Progenitor cell of endocrine pancreas (in vitro differentiated cells): Measurements from ENCODE around the gene OLIG1. TPM values are rescaled to one million over a fixed set of nuclear protein-coding genes. Genes with fewer than 3 reads are reported as not detected.

ENCODE experiments used
- DNase-seq: peaks from one replicate; pipeline ENCODE4 v3.0.0; 2021; ENCODE audit warnings: low spot score; ENCODE audit not compliant: unreplicated experiment
- H3K27ac Mint-ChIP-seq: 2 replicates; pipeline ENCODE4 v1.8.0; 2021; ENCODE audit warnings: mild to moderate bottlenecking, moderate library complexity, mixed read lengths
- H3K27me3 Mint-ChIP-seq: 2 replicates; pipeline ENCODE4 v1.8.0; 2021; ENCODE audit warnings: mixed read lengths
- H3K36me3 Mint-ChIP-seq: 2 replicates; pipeline ENCODE4 v1.8.0; 2022; ENCODE audit warnings: mixed read lengths; ENCODE audit not compliant: insufficient read depth
- H3K4me1 Mint-ChIP-seq: 2 replicates; pipeline ENCODE4 v1.8.0; 2021; ENCODE audit warnings: low read depth, mixed read lengths
- H3K4me3 Mint-ChIP-seq: 2 replicates; pipeline ENCODE4 v1.8.0; 2021; ENCODE audit warnings: low read depth, mild to moderate bottlenecking, moderate library complexity, mixed read lengths
- H3K9me3 Mint-ChIP-seq: 2 replicates; pipeline ENCODE4 v1.8.0; 2021; ENCODE audit warnings: low read depth, mixed read lengths
- total RNA-seq: library from RNA; stranded (reverse); gene quantifications from 2 replicates; pipeline ENCODE4 v1.2.1, GENCODE V29; 2021
- TF ChIP-seq, protein P1 (sequence below): fragments of 200-600 bp; sonication (generic); IDR thresholded peaks from one replicate; pipeline ENCODE4 v1.5.0; 2021; ENCODE audit warnings: antibody characterized with exemption, mild to moderate bottlenecking; ENCODE audit not compliant: unreplicated experiment

Gene OLIG1
- total RNA-seq, 1 donor from 2014 or later = 0.38 TPM

DNA sequence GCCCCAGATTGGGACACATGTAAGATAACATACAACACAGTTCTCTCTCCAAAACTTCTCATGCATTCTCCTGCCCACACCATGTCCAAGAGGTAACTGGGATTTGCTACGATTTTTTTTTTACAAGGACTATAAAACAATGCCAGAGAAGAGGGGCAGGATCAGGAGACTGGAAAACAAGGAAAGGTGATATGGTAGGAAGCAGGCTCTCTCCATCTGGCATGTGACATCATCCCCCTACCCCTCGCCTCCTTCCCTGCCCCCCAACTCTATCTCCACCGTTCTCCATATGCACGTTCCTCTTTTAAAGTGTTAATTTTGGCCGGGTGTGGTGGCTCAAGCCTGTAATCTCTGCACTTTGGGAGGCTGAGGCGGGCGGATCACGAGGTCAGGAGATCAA is 23.5 kb upstream of the OLIG1 start:
- H3K27me3 Mint-ChIP-seq = peaks cover 56% of the 10 kb centered on the region

DNA sequence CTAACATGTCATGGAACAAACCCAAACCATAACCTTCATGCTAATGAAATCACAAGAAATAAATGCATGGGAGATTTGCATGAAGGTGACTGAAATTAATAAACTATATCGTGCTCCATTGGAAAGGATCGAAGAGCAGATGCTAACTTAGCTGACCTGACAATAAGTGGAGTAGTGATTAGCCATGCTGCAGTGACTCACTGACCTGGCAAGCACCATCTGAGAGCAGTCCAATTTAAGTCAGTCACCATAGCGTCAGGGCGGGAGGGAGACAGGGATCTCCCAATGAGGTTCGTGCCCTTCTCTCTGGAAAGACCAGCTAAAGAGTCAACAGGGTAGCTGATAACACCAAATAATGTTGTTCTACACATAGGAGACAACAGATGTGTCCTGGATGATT is 22.7 kb upstream of the OLIG1 start:
- DNase-seq = no peak
- Mint-ChIP-seq H3K27me3 (peaks cover 51% of the 10 kb centered on the region), H3K9me3 (no peaks in the 10 kb centered on the region), H3K4me1 (no peaks in the 10 kb centered on the region), H3K4me3 (no peak overlapping the region), H3K27ac (no peak overlapping the region), H3K36me3 (no peaks in the 10 kb centered on the region)
- TF ChIP-seq, protein P1, sequence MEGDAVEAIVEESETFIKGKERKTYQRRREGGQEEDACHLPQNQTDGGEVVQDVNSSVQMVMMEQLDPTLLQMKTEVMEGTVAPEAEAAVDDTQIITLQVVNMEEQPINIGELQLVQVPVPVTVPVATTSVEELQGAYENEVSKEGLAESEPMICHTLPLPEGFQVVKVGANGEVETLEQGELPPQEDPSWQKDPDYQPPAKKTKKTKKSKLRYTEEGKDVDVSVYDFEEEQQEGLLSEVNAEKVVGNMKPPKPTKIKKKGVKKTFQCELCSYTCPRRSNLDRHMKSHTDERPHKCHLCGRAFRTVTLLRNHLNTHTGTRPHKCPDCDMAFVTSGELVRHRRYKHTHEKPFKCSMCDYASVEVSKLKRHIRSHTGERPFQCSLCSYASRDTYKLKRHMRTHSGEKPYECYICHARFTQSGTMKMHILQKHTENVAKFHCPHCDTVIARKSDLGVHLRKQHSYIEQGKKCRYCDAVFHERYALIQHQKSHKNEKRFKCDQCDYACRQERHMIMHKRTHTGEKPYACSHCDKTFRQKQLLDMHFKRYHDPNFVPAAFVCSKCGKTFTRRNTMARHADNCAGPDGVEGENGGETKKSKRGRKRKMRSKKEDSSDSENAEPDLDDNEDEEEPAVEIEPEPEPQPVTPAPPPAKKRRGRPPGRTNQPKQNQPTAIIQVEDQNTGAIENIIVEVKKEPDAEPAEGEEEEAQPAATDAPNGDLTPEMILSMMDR = no peak

More for the DNA sequence above, 23.5 kb upstream of the OLIG1 start:
- Mint-ChIP-seq H3K9me3 (no peaks in the 10 kb centered on the region), H3K4me1 (no peaks in the 10 kb centered on the region), H3K36me3 (no peaks in the 10 kb centered on the region), H3K4me3 (no peak overlapping the region), H3K27ac (no peak overlapping the region)
- no peak for DNase-seq
- TF ChIP-seq, protein P1 = no peak

DNA sequence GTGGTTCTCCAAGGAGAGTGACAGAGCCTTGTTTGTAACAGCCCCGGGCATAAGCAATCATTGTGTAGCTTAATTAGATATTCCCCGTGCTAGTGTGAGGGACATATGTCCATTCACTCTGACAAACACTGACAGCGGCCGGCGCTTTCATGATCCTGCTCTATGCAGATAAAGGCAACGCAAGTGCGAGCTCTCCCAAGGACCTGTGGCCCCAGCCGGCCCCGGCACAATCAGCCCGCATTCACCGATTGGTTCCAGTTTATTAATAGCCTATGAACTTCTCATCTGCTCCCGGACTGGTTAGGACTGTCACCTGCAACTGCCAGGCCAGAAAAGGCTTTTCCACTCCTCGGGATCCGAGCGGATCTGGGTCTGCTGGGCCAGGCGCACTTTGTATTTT is 18.0 kb upstream of the OLIG1 start:
- H3K4me1 Mint-ChIP-seq = no peaks in the 10 kb centered on the region
- no peaks in the 10 kb centered on the region for H3K36me3 Mint-ChIP-seq
- peaks cover 35% of the 10 kb centered on the region for H3K27me3 Mint-ChIP-seq
- TF ChIP-seq, protein P1 = no peak
- no peak overlapping the region for H3K4me3 Mint-ChIP-seq
- DNase-seq = no peak
- no peaks in the 10 kb centered on the region for H3K9me3 Mint-ChIP-seq
- no peak overlapping the region for H3K27ac Mint-ChIP-seq

DNA sequence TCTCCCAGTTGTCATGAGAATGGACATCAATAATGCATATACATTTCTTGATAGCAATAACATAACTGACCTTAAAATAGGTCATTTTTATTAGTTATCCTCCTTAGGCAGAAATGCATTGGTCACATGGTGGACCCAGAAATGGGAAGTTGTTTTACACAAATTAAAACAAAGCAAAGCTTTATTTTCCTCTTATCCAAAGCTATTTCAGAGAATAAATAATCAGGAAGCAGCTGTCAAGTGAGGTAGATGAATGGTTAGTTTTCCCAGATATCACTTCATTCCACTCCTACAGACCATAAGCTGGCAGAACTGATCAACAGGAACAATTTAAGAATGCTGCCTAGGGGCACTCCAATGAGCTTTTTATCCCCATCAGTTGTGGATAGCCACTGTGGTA is 16.0 kb upstream of the OLIG1 start:
- H3K27me3 Mint-ChIP-seq = peaks cover 31% of the 10 kb centered on the region

DNA sequence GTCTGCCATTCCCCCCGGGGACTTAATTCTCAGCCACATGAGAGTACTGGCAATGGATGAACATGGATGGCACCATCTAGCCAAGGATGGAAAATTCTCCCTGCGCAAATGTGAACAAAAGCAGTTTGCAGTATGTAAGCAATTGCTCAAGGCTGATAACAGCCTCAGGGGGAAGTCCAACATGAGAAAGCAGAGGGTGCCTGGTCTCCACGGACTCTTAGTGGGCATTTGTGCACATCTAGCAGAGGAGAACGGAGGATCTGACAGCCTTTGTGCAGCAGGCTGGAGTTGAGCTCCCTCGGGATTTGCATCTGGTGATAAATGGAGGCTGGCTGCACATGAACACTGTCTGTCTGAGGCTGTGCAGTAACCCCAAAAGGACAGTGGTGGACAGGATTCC is 13.9 kb upstream of the OLIG1 start:
- H3K4me1 Mint-ChIP-seq = no peaks in the 10 kb centered on the region
- TF ChIP-seq, protein P1 = no peak
- no peak for DNase-seq
- no peaks in the 10 kb centered on the region for H3K9me3 Mint-ChIP-seq
- no peak overlapping the region for H3K27ac Mint-ChIP-seq
- no peaks in the 10 kb centered on the region for H3K36me3 Mint-ChIP-seq
- peaks cover 44% of the 10 kb centered on the region for H3K27me3 Mint-ChIP-seq
- no peak overlapping the region for H3K4me3 Mint-ChIP-seq

More for the DNA sequence above, 16.0 kb upstream of the OLIG1 start:
- Mint-ChIP-seq H3K36me3 (no peaks in the 10 kb centered on the region), H3K4me1 (no peaks in the 10 kb centered on the region), H3K27ac (no peak overlapping the region), H3K4me3 (no peak overlapping the region), H3K9me3 (no peaks in the 10 kb centered on the region)
- DNase-seq = no peak
- TF ChIP-seq, protein P1 = no peak
